ES-I3 (cell line): ENCODE data around the gene TPSAB1.
"Not testable (repeated sequence)": the region's sequence is repeated elsewhere in the genome, so short reads cannot be mapped to it uniquely, and the experiment has no call there.

Experiments used
- H3K36me3 ChIP-seq: 2 replicates; pipeline ENCODE4 v1.6.1; 2013; ENCODE audit warnings: mild to moderate bottlenecking, low read length, control low read depth, moderate library complexity; ENCODE audit not compliant: insufficient read depth
- H3K4me1 ChIP-seq: 2 replicates; pipeline ENCODE4 v1.6.1; 2013; ENCODE audit warnings: mild to moderate bottlenecking, control low read depth, low read length; ENCODE audit not compliant: insufficient read depth
- H3K9ac ChIP-seq: 2 replicates; pipeline ENCODE4 v1.6.1; 2013; ENCODE audit warnings: low read depth, mild to moderate bottlenecking, low read length, moderate library complexity
- H3K9me3 ChIP-seq: 2 replicates; pipeline ENCODE4 v1.6.1; 2013; ENCODE audit warnings: mild to moderate bottlenecking, low read length, moderate library complexity; ENCODE audit not compliant: control insufficient read depth, insufficient read depth

The TPSAB1 gene

GRCh38 chr16:1225051-1225451, 15.5 kb upstream of the TPSAB1 start, which contains the start of gene TPSG1:
TPSG1 (minus strand) TSS chr16:1225268; CDS start chr16:1225252, 16 bp downstream.
- H3K9me3 ChIP-seq: no peaks in the 10 kb centered on the region
- H3K4me1 ChIP-seq: no peaks in the 10 kb centered on the region
- H3K36me3 ChIP-seq: no peaks in the 10 kb centered on the region
- no peak within 1 kb of the TSS for H3K9ac ChIP-seq

DNA sequence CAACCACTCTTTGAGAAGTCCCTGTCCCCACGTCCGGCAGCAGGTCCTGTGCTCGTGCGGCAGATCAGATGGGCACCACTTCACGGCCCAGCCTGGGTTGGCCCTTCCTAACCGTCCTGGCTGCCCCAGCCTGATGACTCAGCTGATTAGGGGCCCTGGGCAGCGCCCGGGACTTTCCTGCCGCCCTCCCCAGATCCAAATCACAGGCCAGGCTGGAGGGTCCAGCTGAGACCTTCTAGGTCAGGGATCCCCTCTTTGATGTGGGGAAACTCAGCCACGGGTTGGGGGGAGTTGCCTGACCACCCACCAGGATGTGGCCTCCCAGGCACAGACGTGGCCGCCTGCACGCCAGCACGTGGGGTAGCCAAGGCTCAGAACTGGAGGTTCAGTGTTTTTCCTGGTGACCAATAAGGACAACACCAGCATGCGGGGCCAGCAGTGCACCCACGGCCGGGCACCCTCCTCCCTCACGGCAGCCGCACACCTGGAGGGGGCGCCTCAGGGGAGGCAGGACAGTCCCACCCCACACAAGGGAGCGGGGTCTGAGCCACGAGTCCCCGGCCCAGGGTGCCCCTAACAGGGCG, 14.7 kb upstream of the TPSAB1 start:
- not testable (repeated sequence) for H3K4me1 ChIP-seq, H3K36me3 ChIP-seq, H3K9ac ChIP-seq, H3K9me3 ChIP-seq

- not testable (repeated sequence) for H3K9ac ChIP-seq, H3K4me1 ChIP-seq, H3K36me3 ChIP-seq, H3K9me3 ChIP-seq
Measured at GRCh38 chr16:1226692-1227091, 13.8 kb upstream of the TPSAB1 start.

DNA sequence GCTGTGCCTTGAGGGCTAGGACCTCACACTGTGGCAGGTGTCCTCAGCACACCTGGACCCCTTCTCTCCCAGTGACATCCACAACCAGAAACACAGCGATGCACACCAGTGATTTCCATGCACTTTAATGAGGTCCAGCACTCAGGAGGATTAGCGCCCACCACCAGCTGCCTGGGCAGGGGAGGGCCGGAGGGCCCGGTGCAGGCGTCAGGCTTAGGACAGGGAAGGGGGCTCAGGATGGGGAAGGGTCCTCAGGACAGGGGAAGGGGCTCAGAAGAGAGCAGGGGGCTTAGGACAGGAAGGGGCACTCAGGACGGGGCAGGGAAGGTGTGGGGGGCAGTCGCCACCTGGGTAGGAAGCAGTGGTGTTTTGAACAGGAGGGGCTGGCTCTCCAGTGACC, 12.3 kb upstream of the TPSAB1 start:
- not testable (repeated sequence) for H3K4me1 ChIP-seq, H3K9ac ChIP-seq, H3K9me3 ChIP-seq, H3K36me3 ChIP-seq

GRCh38 chr16:1229476-1229875, 11.0 kb upstream of the TPSAB1 start:
- H3K9me3 ChIP-seq, H3K4me1 ChIP-seq, H3K36me3 ChIP-seq, H3K9ac ChIP-seq: not testable (repeated sequence)

DNA sequence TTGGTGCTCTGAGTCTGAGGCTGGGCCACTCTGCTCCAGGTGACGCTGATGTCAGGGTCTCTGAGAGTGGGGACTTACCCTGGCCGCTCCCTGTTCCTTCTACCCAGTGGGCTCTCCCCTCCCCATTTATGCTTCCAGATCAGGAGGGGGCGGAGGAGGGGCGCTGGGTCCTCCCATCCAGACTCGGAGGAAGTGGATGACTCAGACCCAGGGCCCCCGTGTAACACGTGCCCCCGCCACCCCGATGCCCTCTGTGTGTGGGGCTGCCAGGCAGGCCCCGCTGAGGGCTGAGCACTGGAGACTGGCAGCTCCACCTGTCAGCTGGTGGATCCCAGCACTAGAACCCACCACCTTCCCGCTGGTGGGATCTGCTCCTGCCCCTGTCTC, 10.4 kb upstream of the TPSAB1 start, which contains the start of gene TPSB2:
TSS of gene TPSB2 (minus strand) at position 101 of the 387 bp plus-strand sequence. CDS start 233 bp downstream, outside the sequence.
- H3K9ac ChIP-seq, H3K4me1 ChIP-seq, H3K9me3 ChIP-seq, H3K36me3 ChIP-seq: not testable (repeated sequence)

- H3K36me3 ChIP-seq, H3K9ac ChIP-seq, H3K9me3 ChIP-seq, H3K4me1 ChIP-seq: not testable (repeated sequence)
Measured at GRCh38 chr16:1230471-1231212, 9.9 kb upstream of the TPSAB1 start.

DNA sequence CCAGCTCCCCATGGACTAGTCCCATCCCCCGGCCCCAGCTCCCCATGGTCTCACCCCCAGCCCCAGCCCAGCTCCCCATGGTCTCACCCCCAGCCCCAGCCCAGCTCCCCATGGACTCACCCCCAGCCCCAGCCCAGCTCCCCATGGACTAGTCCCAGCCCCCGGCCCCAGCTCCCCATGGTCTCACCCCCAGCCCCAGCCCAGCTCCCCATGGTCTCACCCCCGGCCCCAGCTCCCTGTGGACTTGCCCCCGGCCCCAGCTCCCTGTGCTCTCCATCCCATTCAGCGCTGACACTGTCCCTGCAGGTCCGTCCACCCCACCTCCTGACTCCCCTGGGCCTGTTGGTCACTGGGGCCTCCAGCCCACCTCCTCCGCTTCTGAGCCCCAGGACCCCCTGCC, 9.2 kb upstream of the TPSAB1 start:
- H3K4me1 ChIP-seq, H3K36me3 ChIP-seq, H3K9ac ChIP-seq, H3K9me3 ChIP-seq: not testable (repeated sequence)

- H3K9ac ChIP-seq, H3K4me1 ChIP-seq, H3K36me3 ChIP-seq: not testable (repeated sequence)
Measured at GRCh38 chr16:1232049-1232748, 8.3 kb upstream of the TPSAB1 start.

GRCh38 chr16:1236659-1237058, 3.8 kb upstream of the TPSAB1 start:
- H3K9ac ChIP-seq, H3K4me1 ChIP-seq, H3K36me3 ChIP-seq, H3K9me3 ChIP-seq: not testable (repeated sequence)

More at GRCh38 chr16:1232049-1232748, 8.3 kb upstream of the TPSAB1 start:
- H3K9me3 ChIP-seq: not testable (repeated sequence)

DNA sequence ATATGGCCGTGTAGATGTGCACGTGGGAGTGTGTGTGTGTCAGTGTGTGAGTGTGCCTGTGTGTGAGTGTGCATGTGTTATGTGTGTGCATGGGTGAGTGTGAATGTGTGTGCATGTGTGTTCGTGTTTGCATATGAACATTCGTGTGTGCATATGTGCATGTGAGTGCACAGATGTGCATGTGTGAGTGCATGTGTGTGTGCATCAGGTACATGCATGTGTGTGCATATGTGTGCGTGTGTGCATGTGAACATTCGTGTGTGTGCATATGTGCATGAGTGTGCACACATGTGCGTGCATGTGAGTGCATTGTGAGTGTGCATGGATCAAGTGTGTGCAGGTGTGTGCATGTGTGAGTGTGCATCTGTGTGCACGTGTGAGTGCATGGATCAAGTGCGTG, 2.5 kb upstream of the TPSAB1 start:
- no peak overlapping the region for H3K9ac ChIP-seq
- H3K36me3 ChIP-seq: no peaks in the 10 kb centered on the region
- H3K4me1 ChIP-seq: no peaks in the 10 kb centered on the region
- no peaks in the 10 kb centered on the region for H3K9me3 ChIP-seq

GRCh38 chr16:1238909-1239308, 1.6 kb upstream of the TPSAB1 start:
- H3K9ac ChIP-seq, H3K9me3 ChIP-seq: not testable (repeated sequence)

DNA sequence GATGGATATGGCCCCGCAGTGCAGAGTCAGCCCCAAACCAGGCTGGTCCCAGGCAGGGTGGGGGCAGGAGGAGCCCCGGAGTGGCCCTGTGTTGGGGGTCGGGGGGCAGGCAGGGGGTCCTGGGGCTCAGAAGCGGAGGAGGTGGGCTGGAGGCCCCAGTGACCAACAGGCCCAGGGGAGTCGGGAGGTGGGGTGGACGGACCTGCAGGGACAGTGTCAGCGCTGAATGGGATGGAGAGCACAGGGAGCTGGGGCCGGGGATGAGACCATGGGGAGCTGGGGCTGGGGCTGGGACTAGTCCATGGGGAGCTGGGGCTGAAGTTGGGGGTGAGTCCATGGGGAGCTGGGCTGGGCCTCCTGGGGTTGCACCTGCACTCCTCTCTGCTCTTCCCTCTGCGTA, 930 bp upstream of the TPSAB1 start:
- not testable (repeated sequence) for H3K9me3 ChIP-seq, H3K36me3 ChIP-seq, H3K4me1 ChIP-seq, H3K9ac ChIP-seq

More at GRCh38 chr16:1238909-1239308, 1.6 kb upstream of the TPSAB1 start:
- H3K36me3 ChIP-seq, H3K4me1 ChIP-seq: not testable (repeated sequence)

DNA sequence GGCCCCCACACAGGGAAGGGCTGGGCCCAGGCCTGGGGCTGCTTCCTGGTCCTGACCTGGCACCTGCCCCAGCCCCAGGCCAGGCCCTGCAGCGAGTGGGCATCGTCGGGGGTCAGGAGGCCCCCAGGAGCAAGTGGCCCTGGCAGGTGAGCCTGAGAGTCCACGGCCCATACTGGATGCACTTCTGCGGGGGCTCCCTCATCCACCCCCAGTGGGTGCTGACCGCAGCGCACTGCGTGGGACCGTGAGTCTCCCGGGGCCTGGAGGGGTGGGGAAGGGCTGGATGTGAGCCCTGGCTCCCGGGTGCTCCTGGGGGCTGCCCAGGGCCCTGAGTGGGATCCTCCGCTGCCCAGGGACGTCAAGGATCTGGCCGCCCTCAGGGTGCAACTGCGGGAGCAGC, 576 bp downstream of the TPSAB1 start:
- not testable (repeated sequence) for H3K4me1 ChIP-seq, H3K36me3 ChIP-seq, H3K9ac ChIP-seq, H3K9me3 ChIP-seq

DNA sequence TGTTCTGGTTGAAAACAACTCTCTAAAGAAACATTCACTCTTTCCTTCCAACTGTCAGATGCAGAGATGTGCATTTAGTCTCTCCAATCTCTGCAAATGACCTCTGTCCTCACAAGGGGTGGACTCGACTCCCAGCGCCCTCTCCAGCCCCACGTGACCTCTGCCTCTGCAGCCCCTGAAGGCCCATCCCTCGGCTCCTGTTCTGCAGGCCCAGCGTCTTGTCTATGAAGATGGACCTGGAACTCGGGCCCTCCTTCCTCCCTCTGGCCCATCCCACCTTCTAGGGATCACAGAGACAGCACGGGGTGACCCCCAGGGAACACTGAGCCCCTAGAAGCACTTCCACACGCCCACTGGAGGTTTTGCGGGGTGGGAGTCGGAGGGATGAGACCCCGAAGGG, 2.9 kb downstream of the TPSAB1 start:
- not testable (repeated sequence) for H3K36me3 ChIP-seq, H3K4me1 ChIP-seq, H3K9me3 ChIP-seq, H3K9ac ChIP-seq
